Urinary bladder (tissue), 4 donors: ENCODE measurements around the gene PLPP2. TPM values are rescaled to one million over a fixed set of nuclear protein-coding genes. Genes with fewer than 3 reads are reported as not detected.
"Not testable (repeated sequence)": the region's sequence is repeated elsewhere in the genome, so short reads cannot be mapped to it uniquely, and the experiment has no call there.

Source experiments
- DNase-seq: peaks from one replicate; pipeline ENCODE4 v3.0.0-alpha.2; 2015; ENCODE audit errors: extremely low spot score
- H3K27ac ChIP-seq: one replicate; pipeline ENCODE4 v1.5.1; 2013; ENCODE audit warnings: low read depth, mild to moderate bottlenecking, moderate library complexity
- H3K36me3 ChIP-seq: one replicate; pipeline ENCODE4 v1.6.1; 2013; ENCODE audit warnings: mild to moderate bottlenecking, moderate library complexity; ENCODE audit not compliant: insufficient read depth
- H3K4me1 ChIP-seq: one replicate; pipeline ENCODE4 v1.6.1; 2013; ENCODE audit warnings: mild to moderate bottlenecking, moderate library complexity; ENCODE audit not compliant: insufficient read depth
- H3K4me3 ChIP-seq: one replicate; pipeline ENCODE4 v1.5.1; 2013; ENCODE audit warnings: low read depth, low read length
- WGBS: extraction: QIAGEN DNeasy Blood & Tissue Kit; methylation state at CpG from one replicate; pipeline ENCODE4 v1.1.7; 2013; 5-methylcytosine and 5-hydroxymethylcytosine counted together
- polyA plus RNA-seq: library from polyadenylated mRNA; stranded (reverse); fragments of 200-250 nt; gene quantifications from one replicate; pipeline ENCODE4 v1.2.3, GENCODE V29; 2013
- total RNA-seq: library from RNA; depleted of rRNA; stranded (reverse); fragments of >200 nt; gene quantifications from one replicate; pipeline ENCODE4 v1.2.3, GENCODE V29; 2014
- donor health status: healthy with polysubstance abuse.
- donor health status: healthy.

Gene PLPP2
- total and polyA plus RNA-seq, 2 donors, result 7.8 to 17.5 TPM

DNA sequence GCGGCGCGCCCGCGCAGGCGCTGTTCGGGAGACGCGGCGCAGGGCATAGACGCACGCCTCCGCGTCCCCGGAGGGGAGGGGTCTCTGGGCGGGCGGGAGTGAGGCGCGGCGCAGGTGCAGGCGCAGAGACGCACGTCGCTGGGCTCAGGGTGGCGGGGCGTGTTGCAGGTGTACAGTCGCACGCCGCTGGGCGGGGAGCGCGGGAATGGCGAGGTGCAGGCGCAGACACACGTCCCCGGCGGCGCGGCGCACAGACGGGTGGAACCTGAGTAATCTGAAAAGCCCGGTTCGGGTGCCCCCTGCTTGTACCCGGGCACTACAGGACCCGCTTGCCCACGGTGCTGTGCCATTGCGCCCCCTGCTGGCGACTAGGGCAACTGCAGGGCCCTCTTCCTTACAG is 44.7 kb downstream of the PLPP2 start:
- WGBS, result 75% methylated on average over 41 of the region's 48 CpGs
- no peaks in the 10 kb centered on the region for H3K4me1 ChIP-seq
- no peak for DNase-seq
- no peak overlapping the region for H3K4me3 ChIP-seq
- H3K36me3 ChIP-seq, result no peaks in the 10 kb centered on the region
- H3K27ac ChIP-seq, result no peak overlapping the region

DNA sequence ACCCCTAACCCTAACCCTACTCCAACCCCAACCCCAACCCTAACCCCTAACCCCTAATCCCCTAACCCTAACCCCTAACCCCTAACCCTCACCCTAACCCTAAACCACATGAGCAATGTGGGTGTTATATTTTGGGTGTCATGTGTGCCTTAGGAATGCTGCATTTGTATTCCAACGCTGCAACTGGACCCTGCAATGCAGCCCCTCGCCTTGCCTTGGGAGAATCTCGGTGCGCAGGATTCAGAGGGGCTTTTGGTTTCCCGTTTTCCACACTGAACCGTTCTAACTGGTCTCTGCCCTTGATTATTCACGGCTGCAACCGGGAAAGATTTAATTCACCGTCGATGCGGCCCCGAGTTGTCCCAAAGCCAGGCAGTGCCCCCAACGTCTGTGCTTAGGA is 45.3 kb downstream of the PLPP2 start:
- H3K27ac ChIP-seq, DNase-seq, H3K36me3 ChIP-seq, H3K4me3 ChIP-seq, H3K4me1 ChIP-seq: not testable (repeated sequence)
- WGBS, result 70% methylated on average over 13 of the region's 13 CpGs

DNA sequence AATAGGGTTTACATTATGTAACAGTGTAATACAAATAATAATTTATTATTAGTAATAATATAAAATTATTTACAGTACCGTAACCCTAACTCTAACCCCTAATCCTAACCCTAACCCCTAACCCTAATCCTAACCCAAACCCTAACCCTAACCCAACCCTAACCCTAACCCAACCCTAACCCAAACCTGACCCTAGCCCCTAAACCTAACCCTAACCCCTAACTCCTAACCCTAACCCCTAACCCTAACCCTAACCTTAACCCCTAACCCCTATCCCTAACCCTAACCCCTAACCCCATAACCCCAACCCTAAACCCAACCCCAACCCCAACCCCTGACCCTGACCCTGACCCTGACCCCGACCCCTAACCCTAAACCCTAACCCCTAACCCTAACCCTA is 45.7 kb downstream of the PLPP2 start:
- no peak for DNase-seq
- 93% methylated on average over 2 of the region's 2 CpGs for WGBS
- H3K4me1 ChIP-seq, result no peaks in the 10 kb centered on the region
- no peaks in the 10 kb centered on the region for H3K36me3 ChIP-seq
- H3K4me3 ChIP-seq, result no peak overlapping the region
- no peak overlapping the region for H3K27ac ChIP-seq

Other genes with a start within 250 kb of the PLPP2 start
- gene OR4F17, start 184.3 kb downstream of the PLPP2 start, total RNA-seq, result not detected
- not detected for gene OR4F17, start 184.3 kb downstream of the PLPP2 start, polyA plus RNA-seq
- 16.0 TPM for gene MIER2, start 53.4 kb upstream of the PLPP2 start, total RNA-seq
- gene MIER2, start 53.4 kb upstream of the PLPP2 start, polyA plus RNA-seq, result 30.4 TPM
- gene C2CD4C, start 117.7 kb upstream of the PLPP2 start, total RNA-seq, result 0.42 TPM
- 0.77 TPM for gene C2CD4C, start 117.7 kb upstream of the PLPP2 start, polyA plus RNA-seq
- 10.8 TPM for gene SHC2, start 169.6 kb upstream of the PLPP2 start, total RNA-seq
- 24.2 TPM for gene SHC2, start 169.6 kb upstream of the PLPP2 start, polyA plus RNA-seq
- 1.3 TPM for gene MADCAM1, start 205.1 kb upstream of the PLPP2 start, total RNA-seq
- gene MADCAM1, start 205.1 kb upstream of the PLPP2 start, polyA plus RNA-seq, result 0.34 TPM
- 9.3 TPM for gene TPGS1, start 216.1 kb upstream of the PLPP2 start, total RNA-seq
- 30.3 TPM for gene TPGS1, start 216.1 kb upstream of the PLPP2 start, polyA plus RNA-seq
- 30.4 TPM for gene CDC34, start 240.4 kb upstream of the PLPP2 start, total RNA-seq
- gene CDC34, start 240.4 kb upstream of the PLPP2 start, polyA plus RNA-seq, result 89.8 TPM